GM12875 (cell line): Measurements from ENCODE around the gene CASKIN1.

Experiments
- H3K4me3 ChIP-seq: one replicate; pipeline ENCODE4 v1.5.1; 2011; ENCODE audit warnings: low read depth, low read length, control low read depth
- TF ChIP-seq, protein P1 (sequence below): IDR thresholded peaks from 2 replicates; pipeline ENCODE4 v1.5.1; 2011; ENCODE audit warnings: low read depth, mild to moderate bottlenecking, control low read depth, inconsistent platforms, low read length, moderate library complexity, borderline replicate concordance; ENCODE audit not compliant: insufficient read depth

The CASKIN1 gene

DNA sequence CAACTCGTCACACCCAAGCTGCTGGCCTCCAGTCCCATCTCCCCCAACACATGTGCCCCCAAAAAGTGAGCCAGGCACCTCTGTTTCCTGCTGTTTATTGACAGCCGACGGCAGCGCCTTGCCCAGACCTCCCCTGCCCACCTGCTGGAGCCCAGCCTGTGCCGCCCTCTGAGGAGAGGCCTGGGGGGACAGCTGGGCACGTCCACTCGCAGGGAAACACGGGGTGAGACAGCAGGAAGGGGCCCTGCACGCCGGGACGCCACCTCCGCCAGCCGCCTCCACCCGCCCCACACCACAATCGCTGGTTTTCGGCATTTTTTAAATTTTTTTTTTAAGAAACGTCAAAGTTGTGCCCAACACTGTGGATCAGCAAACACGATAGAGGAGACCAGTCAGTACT, 19.3 kb downstream of the CASKIN1 start:
- H3K4me3 ChIP-seq: no peak overlapping the region
- TF ChIP-seq, protein P1, sequence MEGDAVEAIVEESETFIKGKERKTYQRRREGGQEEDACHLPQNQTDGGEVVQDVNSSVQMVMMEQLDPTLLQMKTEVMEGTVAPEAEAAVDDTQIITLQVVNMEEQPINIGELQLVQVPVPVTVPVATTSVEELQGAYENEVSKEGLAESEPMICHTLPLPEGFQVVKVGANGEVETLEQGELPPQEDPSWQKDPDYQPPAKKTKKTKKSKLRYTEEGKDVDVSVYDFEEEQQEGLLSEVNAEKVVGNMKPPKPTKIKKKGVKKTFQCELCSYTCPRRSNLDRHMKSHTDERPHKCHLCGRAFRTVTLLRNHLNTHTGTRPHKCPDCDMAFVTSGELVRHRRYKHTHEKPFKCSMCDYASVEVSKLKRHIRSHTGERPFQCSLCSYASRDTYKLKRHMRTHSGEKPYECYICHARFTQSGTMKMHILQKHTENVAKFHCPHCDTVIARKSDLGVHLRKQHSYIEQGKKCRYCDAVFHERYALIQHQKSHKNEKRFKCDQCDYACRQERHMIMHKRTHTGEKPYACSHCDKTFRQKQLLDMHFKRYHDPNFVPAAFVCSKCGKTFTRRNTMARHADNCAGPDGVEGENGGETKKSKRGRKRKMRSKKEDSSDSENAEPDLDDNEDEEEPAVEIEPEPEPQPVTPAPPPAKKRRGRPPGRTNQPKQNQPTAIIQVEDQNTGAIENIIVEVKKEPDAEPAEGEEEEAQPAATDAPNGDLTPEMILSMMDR: no peak

DNA sequence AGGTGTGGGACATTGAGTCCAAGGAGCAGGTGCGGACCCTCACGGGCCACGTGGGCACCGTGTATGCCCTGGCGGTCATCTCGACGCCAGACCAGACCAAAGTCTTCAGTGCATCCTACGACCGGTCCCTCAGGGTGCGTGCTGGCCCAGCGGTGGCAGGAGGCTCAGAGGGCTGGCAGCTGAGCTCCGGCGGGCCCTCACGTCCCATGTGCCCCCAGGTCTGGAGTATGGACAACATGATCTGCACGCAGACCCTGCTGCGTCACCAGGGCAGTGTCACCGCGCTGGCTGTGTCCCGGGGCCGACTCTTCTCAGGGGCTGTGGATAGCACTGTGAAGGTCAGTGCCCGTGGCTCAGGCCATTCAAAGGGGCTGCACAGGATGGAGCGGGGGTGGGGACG, 20.4 kb downstream of the CASKIN1 start:
- TF ChIP-seq, protein P1: no peak
- H3K4me3 ChIP-seq: no peak overlapping the region

DNA sequence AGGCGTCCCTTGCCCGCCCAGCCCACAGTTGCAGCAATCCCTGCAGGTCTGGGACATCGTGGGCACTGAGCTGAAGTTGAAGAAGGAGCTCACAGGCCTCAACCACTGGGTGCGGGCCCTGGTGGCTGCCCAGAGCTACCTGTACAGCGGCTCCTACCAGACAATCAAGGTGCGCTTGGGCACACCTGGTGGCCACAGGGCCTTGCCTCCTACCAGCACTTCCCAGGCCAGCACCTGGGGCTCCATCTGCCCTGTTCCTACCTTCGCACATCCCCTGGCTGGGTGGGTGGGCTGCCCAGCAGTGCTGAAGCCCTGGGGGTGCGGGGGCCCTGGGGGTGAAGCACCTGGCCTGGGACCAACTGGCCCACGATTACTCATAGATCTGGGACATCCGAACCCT, 21.0 kb downstream of the CASKIN1 start:
- H3K4me3 ChIP-seq: no peak overlapping the region
- TF ChIP-seq, protein P1: no peak

DNA sequence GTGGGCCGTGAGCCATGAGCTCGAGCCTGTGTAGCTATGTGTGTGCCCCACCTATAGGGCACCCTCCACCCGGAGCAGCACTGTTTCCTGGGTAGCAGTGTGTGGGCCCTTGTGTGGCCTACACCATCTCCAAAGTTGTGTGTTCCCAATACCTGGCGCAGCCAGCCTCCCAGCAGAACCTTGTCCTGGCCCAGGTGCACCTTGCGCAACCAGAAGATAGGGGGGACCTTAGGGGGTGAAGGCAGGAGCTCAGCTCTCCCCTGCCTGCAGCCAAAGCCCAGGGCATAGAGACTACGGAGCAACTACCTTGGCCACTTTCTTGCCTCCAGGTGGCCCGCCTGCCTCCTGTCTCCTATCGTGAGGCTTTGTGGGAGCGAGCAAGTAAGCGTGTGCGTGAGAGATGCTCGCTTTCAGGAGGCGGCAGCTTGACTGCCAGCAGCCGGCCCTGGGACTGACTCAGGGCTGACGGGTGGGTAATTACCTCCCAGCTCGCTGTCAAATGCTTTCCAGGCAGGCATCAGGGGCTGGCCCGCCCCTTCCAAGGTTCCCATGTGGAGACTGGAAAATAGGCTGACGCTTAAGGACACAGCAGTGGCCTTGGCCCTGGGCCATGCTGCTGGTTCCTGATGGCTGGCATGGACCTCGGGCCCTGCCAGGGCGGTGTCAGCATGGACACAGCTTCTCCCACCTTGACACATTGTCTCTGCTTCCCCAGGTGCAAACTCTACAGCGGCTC, 21.8 kb downstream of the CASKIN1 start:
- H3K4me3 ChIP-seq: no peak overlapping the region
- TF ChIP-seq, protein P1: no peak

DNA sequence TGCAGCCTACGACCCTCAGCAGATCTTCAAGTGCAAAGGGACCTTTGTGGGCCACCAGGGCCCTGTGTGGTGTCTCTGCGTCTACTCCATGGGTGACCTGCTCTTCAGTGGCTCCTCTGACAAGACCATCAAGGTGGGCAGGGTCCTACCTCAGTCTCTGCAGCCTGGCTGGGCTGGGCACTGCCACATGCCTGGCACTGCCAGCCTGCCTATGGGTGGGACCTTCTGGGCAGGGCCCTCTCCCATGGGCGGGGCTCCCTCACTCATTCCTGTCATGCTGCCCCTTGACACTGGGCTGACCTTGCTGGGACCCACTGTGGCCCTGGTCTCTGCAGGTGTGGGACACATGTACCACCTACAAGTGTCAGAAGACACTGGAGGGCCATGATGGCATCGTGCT, 22.5 kb downstream of the CASKIN1 start:
- no peak overlapping the region for H3K4me3 ChIP-seq
- TF ChIP-seq, protein P1: no peak

DNA sequence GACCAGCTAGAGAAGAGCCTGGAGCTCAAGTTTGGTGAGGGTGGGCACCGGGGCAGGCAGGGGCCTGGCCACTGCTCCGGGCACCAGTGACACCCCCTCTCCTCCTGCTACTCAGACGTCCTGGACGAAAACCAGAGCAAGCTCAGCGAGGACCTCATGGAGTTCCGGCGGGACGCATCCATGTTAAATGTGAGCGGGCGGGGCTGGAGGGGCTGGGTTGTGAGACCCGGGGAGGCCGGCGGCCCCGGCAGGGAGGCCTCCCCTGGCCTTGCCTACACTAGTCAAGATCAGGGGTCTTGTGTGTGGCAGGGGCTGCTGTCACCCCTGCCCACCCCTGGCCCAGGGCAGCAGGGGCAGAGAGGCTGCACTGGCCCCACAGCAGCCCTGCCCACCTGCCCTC, 23.0 kb downstream of the CASKIN1 start:
- TF ChIP-seq, protein P1: no peak
- no peak overlapping the region for H3K4me3 ChIP-seq

DNA sequence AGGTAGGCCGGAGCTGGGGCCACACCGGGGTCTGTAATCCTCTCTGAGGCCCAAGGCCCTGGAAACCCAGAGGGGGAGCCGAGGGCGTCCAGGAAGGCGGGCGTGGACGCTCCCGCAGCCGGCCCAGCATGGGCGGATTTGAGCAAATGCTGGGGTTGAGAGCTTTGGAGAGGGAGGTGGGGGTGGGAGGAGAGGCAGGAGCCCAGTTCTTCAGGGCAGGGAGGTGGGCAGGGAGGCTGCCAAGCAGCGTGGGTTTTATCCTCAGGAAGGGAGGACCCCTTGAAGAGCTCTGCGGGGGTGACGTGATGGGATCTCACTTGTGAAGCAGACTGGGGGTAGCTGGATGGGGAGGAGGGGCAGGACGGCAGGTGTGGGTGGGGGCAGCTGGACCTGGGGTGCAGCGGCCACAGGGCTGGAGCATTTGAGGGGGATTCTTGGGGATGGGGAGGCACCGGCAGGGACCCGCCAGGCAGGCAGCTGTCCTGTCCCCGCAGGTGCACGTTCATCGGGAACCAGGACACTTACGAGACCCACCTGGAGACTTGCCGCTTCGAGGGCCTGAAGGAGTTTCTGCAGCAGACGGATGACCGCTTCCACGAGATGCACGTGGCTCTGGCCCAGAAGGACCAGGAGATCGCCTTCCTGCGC, 23.6 kb downstream of the CASKIN1 start:
- TF ChIP-seq, protein P1: no peak
- H3K4me3 ChIP-seq: no peak overlapping the region
